Mesothelial cell of epicardium (in vitro differentiated cells): Measurements from ENCODE around the gene CNIH2. TPM values are rescaled to one million over a fixed set of nuclear protein-coding genes. Genes with fewer than 3 reads are reported as not detected.
A peak's percentile ranks its signal among the peaks of the same experiment; 100 is the strongest.

Source experiments
- DNase-seq, 2 experiments: peaks; one replicate each; pipeline ENCODE4 v3.0.0; 2021; ENCODE audit warnings: low spot score in 2 of 2; ENCODE audit not compliant: unreplicated experiment in 2 of 2
- H3K27ac Mint-ChIP-seq: 2 replicates; pipeline ENCODE4 v1.8.0; 2021; ENCODE audit warnings: mixed read lengths
- H3K27me3 Mint-ChIP-seq: 2 replicates; pipeline ENCODE4 v1.8.0; 2021; ENCODE audit warnings: low read depth, mixed read lengths
- H3K36me3 Mint-ChIP-seq: 2 replicates; pipeline ENCODE4 v1.8.0; 2021; ENCODE audit warnings: mixed read lengths
- H3K4me1 Mint-ChIP-seq: 2 replicates; pipeline ENCODE4 v1.8.0; 2021; ENCODE audit warnings: mixed read lengths
- H3K4me3 Mint-ChIP-seq: 2 replicates; pipeline ENCODE4 v1.8.0; 2021; ENCODE audit warnings: mild to moderate bottlenecking, moderate library complexity, mixed read lengths
- H3K9me3 Mint-ChIP-seq: 2 replicates; pipeline ENCODE4 v1.8.0; 2021; ENCODE audit warnings: mixed read lengths
- total RNA-seq: library from RNA; stranded (reverse); gene quantifications from 3 replicates; pipeline ENCODE4 v1.2.1, GENCODE V29; 2021
- TF ChIP-seq, protein P1 (sequence below): fragments of 200-600 bp; sonication (generic); IDR thresholded peaks from one replicate; pipeline ENCODE4 v1.5.0; 2021; ENCODE audit warnings: antibody characterized with exemption; ENCODE audit not compliant: unreplicated experiment

The CNIH2 gene
- total RNA-seq, 1 donor from 2014 or later: 10.2 TPM

GRCh38 chr11:66313321-66314185 is 35.6 kb downstream of the CNIH2 start:
- peaks cover 3% of the 10 kb centered on the region for H3K27me3 Mint-ChIP-seq
- TF ChIP-seq, protein P1, sequence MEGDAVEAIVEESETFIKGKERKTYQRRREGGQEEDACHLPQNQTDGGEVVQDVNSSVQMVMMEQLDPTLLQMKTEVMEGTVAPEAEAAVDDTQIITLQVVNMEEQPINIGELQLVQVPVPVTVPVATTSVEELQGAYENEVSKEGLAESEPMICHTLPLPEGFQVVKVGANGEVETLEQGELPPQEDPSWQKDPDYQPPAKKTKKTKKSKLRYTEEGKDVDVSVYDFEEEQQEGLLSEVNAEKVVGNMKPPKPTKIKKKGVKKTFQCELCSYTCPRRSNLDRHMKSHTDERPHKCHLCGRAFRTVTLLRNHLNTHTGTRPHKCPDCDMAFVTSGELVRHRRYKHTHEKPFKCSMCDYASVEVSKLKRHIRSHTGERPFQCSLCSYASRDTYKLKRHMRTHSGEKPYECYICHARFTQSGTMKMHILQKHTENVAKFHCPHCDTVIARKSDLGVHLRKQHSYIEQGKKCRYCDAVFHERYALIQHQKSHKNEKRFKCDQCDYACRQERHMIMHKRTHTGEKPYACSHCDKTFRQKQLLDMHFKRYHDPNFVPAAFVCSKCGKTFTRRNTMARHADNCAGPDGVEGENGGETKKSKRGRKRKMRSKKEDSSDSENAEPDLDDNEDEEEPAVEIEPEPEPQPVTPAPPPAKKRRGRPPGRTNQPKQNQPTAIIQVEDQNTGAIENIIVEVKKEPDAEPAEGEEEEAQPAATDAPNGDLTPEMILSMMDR: peak; percentile 23
- DNase-seq: peak; percentile 56 to 69
- no peaks in the 10 kb centered on the region for H3K9me3 Mint-ChIP-seq
- H3K4me3 Mint-ChIP-seq: peak overlapping the region; percentile 84
- H3K4me1 Mint-ChIP-seq: peaks cover 41% of the 10 kb centered on the region
- H3K27ac Mint-ChIP-seq: peak overlapping the region; percentile 98
- H3K36me3 Mint-ChIP-seq: no peaks in the 10 kb centered on the region

GRCh38 chr11:66314186-66314501 is 36.2 kb downstream of the CNIH2 start:
- Mint-ChIP-seq H3K27ac (peak overlapping the region; percentile 98), H3K27me3 (peaks cover 3% of the 10 kb centered on the region), H3K4me1 (peaks cover 47% of the 10 kb centered on the region)

GRCh38 chr11:66314561-66315497 is 36.9 kb downstream of the CNIH2 start:
- Mint-ChIP-seq H3K36me3 (no peaks in the 10 kb centered on the region), H3K4me1 (peaks cover 48% of the 10 kb centered on the region), H3K4me3 (peak overlapping the region; percentile 84), H3K27ac (peak overlapping the region; percentile 98), H3K9me3 (peaks cover under 1% of the 10 kb centered on the region), H3K27me3 (peaks cover under 1% of the 10 kb centered on the region)
- TF ChIP-seq, protein P1: no peak
- DNase-seq: no peak

More at GRCh38 chr11:66314186-66314501, 36.2 kb downstream of the CNIH2 start:
- H3K9me3 Mint-ChIP-seq: no peaks in the 10 kb centered on the region
- TF ChIP-seq, protein P1: no peak
- H3K36me3 Mint-ChIP-seq: no peaks in the 10 kb centered on the region
- peak overlapping the region; percentile 84 for H3K4me3 Mint-ChIP-seq
- DNase-seq: no peak

DNA sequence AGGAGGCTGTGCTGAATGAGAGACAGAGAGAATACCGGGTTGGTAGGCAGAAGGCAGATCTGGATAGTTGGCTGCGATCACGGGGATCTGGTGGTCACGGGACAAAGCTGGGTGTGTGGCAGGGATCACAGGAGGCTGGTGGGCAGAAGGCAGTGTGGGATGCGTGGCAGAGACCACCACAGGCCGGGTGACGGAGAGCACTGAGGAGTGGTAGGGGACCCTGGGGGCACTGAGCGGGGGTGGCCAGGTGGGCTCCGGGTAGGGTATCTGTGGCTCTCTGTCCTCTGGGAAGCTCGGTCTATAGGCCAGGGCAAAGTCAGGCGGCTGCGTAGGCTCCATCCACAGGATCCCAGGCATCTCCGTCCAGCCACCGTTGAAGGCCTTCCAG is 37.5 kb downstream of the CNIH2 start:
- Mint-ChIP-seq H3K4me1 (peaks cover 48% of the 10 kb centered on the region), H3K4me3 (peak overlapping the region; percentile 84), H3K27ac (peak overlapping the region; percentile 89), H3K27me3 (no peaks in the 10 kb centered on the region), H3K36me3 (no peaks in the 10 kb centered on the region), H3K9me3 (peaks cover 6% of the 10 kb centered on the region)
- DNase-seq: no peak
- TF ChIP-seq, protein P1: no peak

- no peak for DNase-seq
- Mint-ChIP-seq H3K36me3 (no peaks in the 10 kb centered on the region), H3K4me3 (peak overlapping the region; percentile 84), H3K27ac (peak overlapping the region; percentile 89), H3K4me1 (peaks cover 48% of the 10 kb centered on the region), H3K27me3 (no peaks in the 10 kb centered on the region), H3K9me3 (peaks cover 6% of the 10 kb centered on the region)
- TF ChIP-seq, protein P1: no peak
Observed at GRCh38 chr11:66315921-66316811, 38.2 kb downstream of the CNIH2 start.
